Caco-2 (cell line): ENCODE results near the gene AFAP1L1. TPM values are rescaled to one million over a fixed set of nuclear protein-coding genes. Genes with fewer than 3 reads are reported as not detected.

Source experiments
- BruUV-seq: library from RNA; stranded (reverse); fragments of 400-500 nt; replicated peaks from 2 replicates; lab custom pipeline; 2021; lab: Mats Ljungman, UMichigan
- CTCF ChIA-PET: fragments of 300-600 bp; sonication (Branson Sonifier 250); formaldehyde crosslinking; loops from one replicate; lab custom pipeline; 2022; ENCODE audit warnings: antibody characterized with exemption; lab: Charles Lee
- POLR2A ChIA-PET: fragments of 300-600 bp; sonication (Branson Sonifier 250); formaldehyde crosslinking; loops from one replicate; lab custom pipeline; 2022; ENCODE audit warnings: antibody characterized with exemption; lab: Charles Lee
- DNase-seq, 2 experiments: peaks; one replicate each; pipeline versions ENCODE4 v3.0.0 to v3.0.0-alpha.2; 2020 to 2022
- H3K27me3 ChIP-seq: replicated peaks from 2 replicates; pipeline ENCODE4 v1.6.0; 2011; ENCODE audit warnings: low read length; ENCODE audit not compliant: control insufficient read depth, insufficient read depth
- H3K36me3 ChIP-seq: 2 replicates; pipeline ENCODE4 v1.5.1; 2011; ENCODE audit warnings: low read length; ENCODE audit not compliant: control insufficient read depth, insufficient read depth
- H3K4me1 ChIP-seq: fragments of 250-450 bp; sonication (Bioruptor Pico); 2 replicates; pipeline ENCODE4 v1.5.1; 2020; ENCODE audit warnings: mild to moderate bottlenecking
- H3K4me3 ChIP-seq: 2 replicates; pipeline ENCODE4 v1.5.1; 2011; ENCODE audit warnings: low read depth, mild to moderate bottlenecking, control low read depth, low read length
- H3K9me3 ChIP-seq: fragments of 250-450 bp; sonication (Bioruptor Pico); 2 replicates; pipeline ENCODE4 v1.5.1; 2020; ENCODE audit warnings: mild to moderate bottlenecking, moderate library complexity
- H3K27ac Mint-ChIP-seq: one replicate; pipeline ENCODE4 v1.8.0; 2022; ENCODE audit warnings: mixed read lengths; ENCODE audit not compliant: unreplicated experiment
- H3K27me3 Mint-ChIP-seq: one replicate; pipeline ENCODE4 v1.8.0; 2022; ENCODE audit warnings: mixed read lengths; ENCODE audit not compliant: insufficient read depth, unreplicated experiment
- H3K36me3 Mint-ChIP-seq: one replicate; pipeline ENCODE4 v1.8.0; 2022; ENCODE audit warnings: mild to moderate bottlenecking, mixed read lengths; ENCODE audit not compliant: insufficient read depth, unreplicated experiment
- H3K4me1 Mint-ChIP-seq: one replicate; pipeline ENCODE4 v1.8.0; 2022; ENCODE audit warnings: low read depth, mixed read lengths; ENCODE audit not compliant: unreplicated experiment
- H3K4me3 Mint-ChIP-seq: one replicate; pipeline ENCODE4 v1.8.0; 2022; ENCODE audit warnings: mild to moderate bottlenecking, moderate library complexity, mixed read lengths; ENCODE audit not compliant: unreplicated experiment
- H3K9me3 Mint-ChIP-seq: one replicate; pipeline ENCODE4 v1.8.0; 2022; ENCODE audit warnings: mixed read lengths; ENCODE audit not compliant: unreplicated experiment
- intact Hi-C: fragments of 100-400 bp; cut with micrococcal nuclease; formaldehyde crosslinking; loops from one replicate; pipeline ENCODE4 v1.10.0; 2022; ENCODE audit not compliant: unreplicated experiment
- total RNA-seq: library from RNA; stranded (reverse); gene quantifications from 2 replicates; pipeline ENCODE4 v1.2.3, GENCODE V29; 2022
- TF ChIP-seq, protein P1 (sequence below), 2 experiments: fragments of 200-600 bp in 1 of 2; IDR thresholded peaks; 1 replicate in 1 of 2; 2 replicates in 1 of 2; pipeline versions ENCODE4 v1.5.1 to v1.8.0; 2011 to 2022; ENCODE audit warnings: antibody characterized with exemption in 1 of 2, control low read depth in 1 of 2, inconsistent platforms in 1 of 2, low read depth in 1 of 2, low read length in 1 of 2, mild to moderate bottlenecking in 1 of 2, moderate library complexity in 1 of 2; ENCODE audit not compliant: insufficient read depth in 1 of 2, severe bottlenecking in 1 of 2, unreplicated experiment in 1 of 2

Gene AFAP1L1
- total RNA-seq, 1 experiment from 2014 or later: 0.45 TPM

DNA sequence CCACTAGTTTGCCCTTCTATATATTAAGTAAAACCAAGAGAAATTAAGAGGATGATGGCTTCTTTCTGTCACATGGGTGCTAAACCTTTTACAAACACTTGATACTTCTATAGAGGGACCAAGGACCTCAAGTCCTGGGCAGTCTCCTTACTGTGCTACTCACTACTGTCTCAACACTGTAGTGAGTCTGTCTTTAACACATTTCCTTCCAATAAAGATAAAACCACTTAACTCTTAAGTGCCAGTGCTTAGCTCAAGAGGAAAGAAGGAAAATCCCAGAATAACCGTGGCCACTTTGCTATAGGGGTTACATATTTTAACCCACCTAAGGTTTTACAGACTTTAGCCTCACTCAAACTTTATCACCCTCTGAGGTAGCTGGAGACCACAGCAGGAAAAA is 69.3 kb downstream of the AFAP1L1 start:
- Mint-ChIP-seq H3K27ac (no peak overlapping the region), H3K27me3 (no peaks in the 10 kb centered on the region), H3K36me3 (peaks cover 11% of the 10 kb centered on the region), H3K9me3 (peaks cover 10% of the 10 kb centered on the region), H3K4me1 (peaks cover 15% of the 10 kb centered on the region), H3K4me3 (no peak overlapping the region)
- Histone ChIP-seq H3K4me1 (peaks cover 19% of the 10 kb centered on the region), H3K36me3 (no peaks in the 10 kb centered on the region), H3K9me3 (no peaks in the 10 kb centered on the region), H3K27me3 (no peaks in the 10 kb centered on the region), H3K4me3 (no peak overlapping the region)
- no TSS peak for BruUV-seq
- TF ChIP-seq, protein P1, sequence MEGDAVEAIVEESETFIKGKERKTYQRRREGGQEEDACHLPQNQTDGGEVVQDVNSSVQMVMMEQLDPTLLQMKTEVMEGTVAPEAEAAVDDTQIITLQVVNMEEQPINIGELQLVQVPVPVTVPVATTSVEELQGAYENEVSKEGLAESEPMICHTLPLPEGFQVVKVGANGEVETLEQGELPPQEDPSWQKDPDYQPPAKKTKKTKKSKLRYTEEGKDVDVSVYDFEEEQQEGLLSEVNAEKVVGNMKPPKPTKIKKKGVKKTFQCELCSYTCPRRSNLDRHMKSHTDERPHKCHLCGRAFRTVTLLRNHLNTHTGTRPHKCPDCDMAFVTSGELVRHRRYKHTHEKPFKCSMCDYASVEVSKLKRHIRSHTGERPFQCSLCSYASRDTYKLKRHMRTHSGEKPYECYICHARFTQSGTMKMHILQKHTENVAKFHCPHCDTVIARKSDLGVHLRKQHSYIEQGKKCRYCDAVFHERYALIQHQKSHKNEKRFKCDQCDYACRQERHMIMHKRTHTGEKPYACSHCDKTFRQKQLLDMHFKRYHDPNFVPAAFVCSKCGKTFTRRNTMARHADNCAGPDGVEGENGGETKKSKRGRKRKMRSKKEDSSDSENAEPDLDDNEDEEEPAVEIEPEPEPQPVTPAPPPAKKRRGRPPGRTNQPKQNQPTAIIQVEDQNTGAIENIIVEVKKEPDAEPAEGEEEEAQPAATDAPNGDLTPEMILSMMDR (IDR thresholded peaks at IDR 0.05; ENCODE audit: insufficient read depth in 1 of 2, low read depth in 1 of 2, low read length in 1 of 2, severe bottlenecking in 1 of 2, unreplicated experiment in 1 of 2): no peak
- ChIA-PET CTCF (interaction anchor here (1.5 kb wide), 1 partner anchor 26 kb away, joined by 5 read pairs; no protein-coding TSS in a partner anchor), POLR2A (no interaction called here)
- no peak for DNase-seq
- intact Hi-C loops: no loop called here

DNA sequence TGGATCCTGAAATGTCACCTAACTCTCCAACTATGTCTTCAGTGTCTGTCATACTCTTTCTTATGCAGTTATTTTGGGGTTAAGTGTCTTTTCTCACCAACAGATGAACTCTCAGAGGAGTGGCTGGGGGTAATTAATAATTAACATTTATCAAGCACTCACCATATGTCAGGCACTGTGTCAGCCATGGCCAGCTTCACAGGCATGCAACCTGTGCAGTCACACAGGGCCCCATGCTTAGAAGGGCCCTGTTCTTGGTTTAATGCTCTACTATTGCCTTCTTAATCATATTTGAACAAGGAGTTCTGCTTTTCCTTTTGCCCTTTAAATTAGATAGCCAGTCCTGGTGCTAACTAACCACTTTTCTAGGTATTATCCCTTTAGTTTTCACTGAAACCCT is 70.2 kb downstream of the AFAP1L1 start:
- Histone ChIP-seq H3K4me1 (peaks cover 13% of the 10 kb centered on the region), H3K36me3 (no peaks in the 10 kb centered on the region), H3K9me3 (no peaks in the 10 kb centered on the region), H3K4me3 (no peak overlapping the region), H3K27me3 (no peaks in the 10 kb centered on the region)
- no TSS peak for BruUV-seq
- ChIA-PET POLR2A (no interaction called here), CTCF (interaction anchor here (1.5 kb wide), 1 partner anchor 25 kb away, joined by 5 read pairs; no protein-coding TSS in a partner anchor)
- no peaks in the 10 kb centered on the region for H3K27me3 Mint-ChIP-seq
- TF ChIP-seq, protein P1 (IDR thresholded peaks at IDR 0.05; ENCODE audit: insufficient read depth in 1 of 2, low read depth in 1 of 2, low read length in 1 of 2, severe bottlenecking in 1 of 2, unreplicated experiment in 1 of 2): no peak
- no peak overlapping the region for H3K4me3 Mint-ChIP-seq
- no peak for DNase-seq
- peaks cover 15% of the 10 kb centered on the region for H3K4me1 Mint-ChIP-seq
- peaks cover 20% of the 10 kb centered on the region for H3K36me3 Mint-ChIP-seq
- no peak overlapping the region for H3K27ac Mint-ChIP-seq
- intact Hi-C loops: no loop called here
- peaks cover 10% of the 10 kb centered on the region for H3K9me3 Mint-ChIP-seq

DNA sequence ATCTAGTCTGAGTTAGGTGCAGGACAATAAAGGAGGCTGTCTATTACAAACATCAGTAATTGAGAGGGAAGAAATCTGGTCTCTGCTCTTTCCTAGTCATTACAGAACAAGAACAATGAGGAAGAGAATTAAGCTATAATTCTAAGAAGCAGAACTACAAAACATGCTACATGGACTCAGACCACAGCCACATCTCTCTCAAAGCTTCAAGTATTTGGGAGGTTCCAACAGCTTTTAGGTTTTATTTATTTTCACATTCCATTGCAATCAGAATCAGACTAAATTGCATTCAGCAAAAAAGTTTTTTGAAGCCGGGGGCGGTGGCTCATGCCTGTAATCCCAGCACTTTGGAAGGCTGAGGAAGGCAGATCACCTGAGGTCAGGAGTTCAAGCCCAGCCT is 72.5 kb downstream of the AFAP1L1 start:
- DNase-seq: no peak
- Histone ChIP-seq H3K27me3 (no peaks in the 10 kb centered on the region), H3K4me3 (no peak overlapping the region; the same call in 1 of the 2 replicates), H3K4me1 (peaks cover 10% of the 10 kb centered on the region), H3K36me3 (peaks cover 9% of the 10 kb centered on the region), H3K9me3 (no peaks in the 10 kb centered on the region)
- no TSS peak for BruUV-seq
- ChIA-PET POLR2A (no interaction called here), CTCF (interaction anchor here (1.1 kb wide), 2 partner anchors 27 to 275 kb away, joined by 3 read pairs; no protein-coding TSS in a partner anchor)
- H3K4me1 Mint-ChIP-seq: no peaks in the 10 kb centered on the region
- no peaks in the 10 kb centered on the region for H3K9me3 Mint-ChIP-seq
- intact Hi-C loops: no loop called here
- H3K36me3 Mint-ChIP-seq: peaks cover 43% of the 10 kb centered on the region
- no peaks in the 10 kb centered on the region for H3K27me3 Mint-ChIP-seq
- H3K27ac Mint-ChIP-seq: no peak overlapping the region
- peak overlapping the region; percentile 95 for H3K4me3 Mint-ChIP-seq
- TF ChIP-seq, protein P1 (IDR thresholded peaks at IDR 0.05; ENCODE audit: insufficient read depth in 1 of 2, low read depth in 1 of 2, low read length in 1 of 2, severe bottlenecking in 1 of 2, unreplicated experiment in 1 of 2): no peak
